HEK293 (cell line): ENCODE results near the gene MACROD1.

Experiments
- CTCF ChIA-PET: fragments of 350-600 bp; formaldehyde crosslinking; extraction: SDS; loops from one replicate; lab custom pipeline; 2021; ENCODE audit warnings: antibody characterized with exemption; lab: Yijun Ruan, JAX
- POLR2A ChIA-PET: fragments of 300-600 bp; formaldehyde crosslinking; extraction: SDS; loops from one replicate; lab custom pipeline; 2020; ENCODE audit warnings: antibody characterized with exemption, inconsistent platforms; lab: Yijun Ruan, JAX
- H3K27ac ChIP-seq: fragments of 200-500 bp; sonication (Bioruptor generic); 2 replicates; pipeline ENCODE4 v1.5.1; 2014; ENCODE audit warnings: low read depth, low read length, control low read depth, inconsistent platforms; ENCODE audit errors: extremely low read depth
- H3K36me3 ChIP-seq, 2 experiments: fragments of 200-500 bp in 1 of 2; sonication (Bioruptor generic) in 1 of 2; 1 replicate in 1 of 2; 2 replicates in 1 of 2; pipeline ENCODE4 v1.5.1; 2014 to 2017; ENCODE audit warnings: inconsistent platforms in 2 of 2, low read length in 2 of 2; ENCODE audit not compliant: control insufficient read depth in 2 of 2, insufficient read depth in 1 of 2
- H3K4me1 ChIP-seq: fragments of 200-500 bp; sonication (Bioruptor generic); 2 replicates; pipeline ENCODE4 v1.5.1; 2014; ENCODE audit warnings: mild to moderate bottlenecking, low read length, inconsistent platforms; ENCODE audit not compliant: control insufficient read depth, insufficient read depth
- H3K4me3 ChIP-seq: 2 replicates; pipeline ENCODE4 v1.5.1; 2011; ENCODE audit warnings: low read depth, mild to moderate bottlenecking, control low read depth, low read length, moderate library complexity
- H3K9me3 ChIP-seq: fragments of 200-500 bp; sonication (Bioruptor generic); 2 replicates; pipeline ENCODE4 v1.5.1; 2014; ENCODE audit warnings: low read depth, low read length, inconsistent platforms; ENCODE audit not compliant: control insufficient read depth, insufficient read depth
- CTCF ChIP-seq: fragments of 450-650 bp; formaldehyde crosslinking; IDR thresholded peaks from 2 replicates; pipeline ENCODE4 v1.5.1; 2016; ENCODE audit warnings: missing biosample characterization, missing genetic modification characterization
- EGR2 ChIP-seq: fragments of 450-650 bp; formaldehyde crosslinking; IDR thresholded peaks from 2 replicates; pipeline ENCODE4 v1.5.1; 2016; ENCODE audit warnings: low read depth, missing biosample characterization, missing genetic modification characterization
- GLIS1 ChIP-seq: fragments of 450-650 bp; formaldehyde crosslinking; IDR thresholded peaks from 2 replicates; pipeline ENCODE4 v1.5.1; 2016; ENCODE audit warnings: missing biosample characterization, missing genetic modification characterization
- KLF1 ChIP-seq: fragments of 450-650 bp; formaldehyde crosslinking; IDR thresholded peaks from 2 replicates; pipeline ENCODE4 v1.5.1; 2016; ENCODE audit warnings: missing biosample characterization, missing genetic modification characterization
- KLF16 ChIP-seq: fragments of 450-650 bp; formaldehyde crosslinking; IDR thresholded peaks from 2 replicates; pipeline ENCODE4 v1.5.1; 2017; ENCODE audit warnings: missing biosample characterization, missing genetic modification characterization
- KLF17 ChIP-seq: fragments of 450-650 bp; formaldehyde crosslinking; IDR thresholded peaks from 2 replicates; pipeline ENCODE4 v1.5.1; 2016; ENCODE audit warnings: missing biosample characterization, missing genetic modification characterization
- PATZ1 ChIP-seq: fragments of 450-650 bp; formaldehyde crosslinking; IDR thresholded peaks from 2 replicates; pipeline ENCODE4 v1.5.1; 2016; ENCODE audit warnings: missing biosample characterization, missing genetic modification characterization
- PRDM10 ChIP-seq: fragments of 450-650 bp; formaldehyde crosslinking; IDR thresholded peaks from 2 replicates; pipeline ENCODE4 v1.5.1; 2016; ENCODE audit warnings: missing biosample characterization, missing genetic modification characterization
- ZEB2 ChIP-seq: fragments of 450-650 bp; formaldehyde crosslinking; IDR thresholded peaks from 2 replicates; pipeline ENCODE4 v1.5.1; 2016; ENCODE audit warnings: missing biosample characterization, missing genetic modification characterization
- ZFHX2 ChIP-seq: fragments of 450-650 bp; formaldehyde crosslinking; conservative IDR thresholded peaks from 2 replicates; pipeline ENCODE4 v1.5.1; 2016; ENCODE audit warnings: missing biosample characterization, missing genetic modification characterization
- ZFP3 ChIP-seq: fragments of 450-650 bp; formaldehyde crosslinking; IDR thresholded peaks from 2 replicates; pipeline ENCODE4 v1.5.1; 2016; ENCODE audit warnings: low read depth, missing biosample characterization, missing genetic modification characterization
- ZIC2 ChIP-seq: fragments of 450-650 bp; formaldehyde crosslinking; IDR thresholded peaks from 2 replicates; pipeline ENCODE4 v1.5.1; 2016; ENCODE audit warnings: missing biosample characterization, missing genetic modification characterization
- ZNF10 ChIP-seq: fragments of 450-650 bp; formaldehyde crosslinking; IDR thresholded peaks from 2 replicates; pipeline ENCODE4 v1.5.1; 2017; ENCODE audit warnings: missing biosample characterization, missing genetic modification characterization
- ZNF214 ChIP-seq: fragments of 450-650 bp; formaldehyde crosslinking; IDR thresholded peaks from 2 replicates; pipeline ENCODE4 v1.5.1; 2017; ENCODE audit warnings: missing biosample characterization, mild to moderate bottlenecking, missing genetic modification characterization, borderline replicate concordance
- ZNF292 ChIP-seq: fragments of 450-650 bp; formaldehyde crosslinking; IDR thresholded peaks from 2 replicates; pipeline ENCODE4 v1.5.1; 2016; ENCODE audit warnings: low read depth, missing biosample characterization, missing genetic modification characterization, borderline replicate concordance
- ZNF548 ChIP-seq: fragments of 450-650 bp; formaldehyde crosslinking; IDR thresholded peaks from 2 replicates; pipeline ENCODE4 v1.5.1; 2016; ENCODE audit warnings: missing biosample characterization, missing genetic modification characterization
- ZNF560 ChIP-seq: fragments of 450-650 bp; formaldehyde crosslinking; IDR thresholded peaks from 2 replicates; pipeline ENCODE4 v1.5.1; 2017; ENCODE audit warnings: missing biosample characterization, missing genetic modification characterization, borderline replicate concordance
- ZNF623 ChIP-seq: fragments of 450-650 bp; formaldehyde crosslinking; IDR thresholded peaks from 2 replicates; pipeline ENCODE4 v1.5.1; 2016; ENCODE audit warnings: missing biosample characterization, missing genetic modification characterization
- ZNF701 ChIP-seq: fragments of 450-650 bp; formaldehyde crosslinking; IDR thresholded peaks from 2 replicates; pipeline ENCODE4 v1.5.1; 2016; ENCODE audit warnings: missing biosample characterization, missing genetic modification characterization
- ZNF843 ChIP-seq: fragments of 450-650 bp; formaldehyde crosslinking; IDR thresholded peaks from 2 replicates; pipeline ENCODE4 v1.5.1; 2016; ENCODE audit warnings: missing biosample characterization, missing genetic modification characterization

The MACROD1 gene

GRCh38 chr11:64088162-64089026 is 77.5 kb downstream of the MACROD1 start:
- Histone ChIP-seq H3K4me3 (no peak overlapping the region), H3K9me3 (no peaks in the 10 kb centered on the region), H3K36me3 (no peaks in the 10 kb centered on the region), H3K27ac (no peak overlapping the region), H3K4me1 (no peaks in the 10 kb centered on the region)
- TF ChIP-seq ZNF548 (tag by site-specific recombination): no peak
- no peak for TF ChIP-seq GLIS1
- no peak for TF ChIP-seq ZNF10 (tag by site-specific recombination)
- no peak for TF ChIP-seq ZNF560 (tag by site-specific recombination)
- peak; percentile 83 for TF ChIP-seq KLF1 (tag by site-specific recombination)
- TF ChIP-seq ZIC2: 0 out of 2 replicates have a peak, but pooled peaks have one; percentile 17
- TF ChIP-seq ZNF701: no peak
- TF ChIP-seq CTCF (tag by site-specific recombination): peak; percentile 21; the same call in 1 of the 2 replicates
- no peak for TF ChIP-seq ZEB2 (tag by site-specific recombination)
- TF ChIP-seq EGR2 (tag by site-specific recombination): peak; percentile 11; the same call in 1 of the 2 replicates
- POLR2A ChIA-PET: no interaction called here
- CTCF ChIA-PET: interaction anchor here (1.1 to 1.3 kb wide), 2 partner anchors 12 to 98 kb away, joined by 4 read pairs; no protein-coding TSS in a partner anchor

GRCh38 chr11:64086258-64087123 is 79.4 kb downstream of the MACROD1 start:
- no peaks in the 10 kb centered on the region for H3K36me3 ChIP-seq
- POLR2A ChIA-PET: interaction anchor here (0.6 to 0.7 kb wide), 2 partner anchors 9 to 579 kb away, joined by 3 to 8 read pairs; no protein-coding TSS in a partner anchor
- H3K9me3 ChIP-seq: no peaks in the 10 kb centered on the region
- TF ChIP-seq PRDM10: peak; percentile 85
- no peak for TF ChIP-seq ZNF292
- no peak for TF ChIP-seq ZIC2
- TF ChIP-seq ZNF214 (tag by site-specific recombination): no peak
- peak; percentile 65 for TF ChIP-seq ZNF623 (tag by site-specific recombination)
- TF ChIP-seq GLIS1: peak; percentile 50; the same call in 1 of the 2 replicates
- no peak for TF ChIP-seq PATZ1 (tag by site-specific recombination)
- 0 out of 2 replicates have a peak, but pooled peaks have one; percentile 25 for TF ChIP-seq ZFP3 (tag by site-specific recombination)
- TF ChIP-seq KLF16 (tag by site-specific recombination): no peak
- peak; percentile 80 for TF ChIP-seq KLF1 (tag by site-specific recombination)
- TF ChIP-seq ZNF843 (tag by site-specific recombination): no peak
- TF ChIP-seq KLF17: peak; percentile 77; the same call in 1 of the 2 replicates
- 0 out of 2 replicates have a peak, but pooled peaks have one; percentile 31 for TF ChIP-seq EGR2 (tag by site-specific recombination)
- TF ChIP-seq ZFHX2 (tag by site-specific recombination): peak; percentile 33
- no peak overlapping the region for H3K4me3 ChIP-seq
- H3K4me1 ChIP-seq: no peaks in the 10 kb centered on the region
- CTCF ChIA-PET: interaction anchor here (0.7 to 1.5 kb wide), 3 partner anchors 58 to 66 kb away, joined by 3 to 6 read pairs (median 5); no protein-coding TSS in a partner anchor
- no peak overlapping the region for H3K27ac ChIP-seq
